Endothelial cell of umbilical vein (primary cell): Measurements from ENCODE around the gene KRT17. TPM values are rescaled to one million over a fixed set of nuclear protein-coding genes. Genes with fewer than 3 reads are reported as not detected.
"Not testable (repeated sequence)": the region's sequence is repeated elsewhere in the genome, so short reads cannot be mapped to it uniquely, and the experiment has no call there.

ENCODE experiments used
- BruUV-seq: library from RNA; stranded (reverse); fragments of 400-500 nt; replicated peaks from 2 replicates; lab custom pipeline; 2021; lab: Mats Ljungman, UMichigan
- CTCF ChIA-PET: fragments of 300-600, 350-600 bp; sonication (Branson Sonifier 250); formaldehyde crosslinking; loops from one replicate; lab custom pipeline; 2021; ENCODE audit warnings: antibody characterized with exemption, inconsistent platforms; lab: Charles Lee
- POLR2A ChIA-PET: fragments of 300-600, 350-600 bp; sonication (Branson Sonifier 250); formaldehyde crosslinking; loops from one replicate; lab custom pipeline; 2021; ENCODE audit warnings: antibody characterized with exemption, inconsistent platforms; lab: Charles Lee
- DNase-seq: peaks from one replicate; pipeline ENCODE4 v3.0.0-alpha.2; 2011; ENCODE audit warnings: low read depth, low spot score
- FAIRE-seq: peaks from 2 replicates; lab custom pipeline; 2011; peaks lifted over from hg19 to GRCh38; lab: Jason Lieb, UNC
- H2AFZ ChIP-seq: 2 replicates; pipeline ENCODE4 v1.6.0; 2012; ENCODE audit warnings: low read depth, low read length, control low read depth, inconsistent platforms
- H3K27ac ChIP-seq: 2 replicates; pipeline ENCODE4 v1.5.1; 2011; ENCODE audit warnings: low read depth, mild to moderate bottlenecking, control low read depth, low read length, moderate library complexity; ENCODE audit not compliant: insufficient read depth
- H3K27me3 ChIP-seq, 2 experiments: 2 replicates each; pipeline versions ENCODE4 v1.6.0 to v1.6.1; 2011; ENCODE audit warnings: low read length in 2 of 2, mixed read lengths in 1 of 2; ENCODE audit not compliant: control insufficient read depth in 2 of 2, insufficient read depth in 2 of 2
- H3K36me3 ChIP-seq, 2 experiments: 2 replicates in 1 of 2; 3 replicates in 1 of 2; pipeline ENCODE4 v1.5.1; 2011; ENCODE audit warnings: low read length in 2 of 2, mild to moderate bottlenecking in 1 of 2, moderate library complexity in 1 of 2; ENCODE audit not compliant: control insufficient read depth in 2 of 2, insufficient read depth in 2 of 2; ENCODE audit errors: extremely low read depth in 1 of 2
- H3K4me1 ChIP-seq: 3 replicates; pipeline ENCODE4 v1.5.1; 2011; ENCODE audit warnings: mild to moderate bottlenecking, low read length; ENCODE audit not compliant: control insufficient read depth, insufficient read depth; ENCODE audit errors: extremely low read depth
- H3K4me2 ChIP-seq: 2 replicates; pipeline ENCODE4 v1.6.1; 2011; ENCODE audit warnings: low read length, control low read depth, mixed read lengths; ENCODE audit not compliant: insufficient read depth
- H3K4me3 ChIP-seq, 3 experiments: fragments of 200-600 bp in 1 of 3; sonication (generic), shearing (Covaris generic) in 1 of 3; replicated peaks in 1 of 3; 2 replicates each; pipeline ENCODE4 v1.5.1; 2011 to 2016; ENCODE audit warnings: control low read depth in 3 of 3, low read length in 3 of 3, mild to moderate bottlenecking in 2 of 3, inconsistent platforms in 1 of 3, low read depth in 1 of 3, moderate library complexity in 1 of 3; ENCODE audit not compliant: insufficient read depth in 1 of 3
- H3K79me2 ChIP-seq: 2 replicates; pipeline ENCODE4 v1.6.0; 2012; ENCODE audit warnings: low read length, inconsistent platforms; ENCODE audit not compliant: control insufficient read depth, insufficient read depth
- H3K9ac ChIP-seq: replicated peaks from 2 replicates; pipeline ENCODE3; 2011; ENCODE audit warnings: low read length, control low read depth; ENCODE audit not compliant: insufficient read depth; ENCODE audit errors: extremely low read depth
- H3K9me1 ChIP-seq: replicated peaks from 3 replicates; pipeline ENCODE4 v1.6.0; 2011; ENCODE audit warnings: mild to moderate bottlenecking, low read length; ENCODE audit not compliant: control insufficient read depth, insufficient read depth; ENCODE audit errors: extremely low read depth
- H3K9me3 ChIP-seq: replicated peaks from 2 replicates; pipeline ENCODE4 v1.5.1; 2012; ENCODE audit warnings: low read length, inconsistent platforms; ENCODE audit not compliant: control insufficient read depth, insufficient read depth
- H4K20me1 ChIP-seq: replicated peaks from 2 replicates; pipeline ENCODE3; 2011; ENCODE audit warnings: mild to moderate bottlenecking, low read length; ENCODE audit not compliant: control insufficient read depth, insufficient read depth; ENCODE audit errors: extremely low read depth
- CTCF ChIP-seq, 2 donors: IDR thresholded peaks; 1 replicate in 1 of 2; 2 replicates in 1 of 2; pipeline ENCODE4 v1.5.1; 2011; ENCODE audit warnings: low read length in 2 of 2, mild to moderate bottlenecking in 2 of 2, moderate library complexity in 2 of 2, control low read depth in 1 of 2, inconsistent platforms in 1 of 2, low read depth in 1 of 2; ENCODE audit not compliant: insufficient read depth in 1 of 2; ENCODE audit errors: extremely low read depth in 1 of 2
- EZH2 ChIP-seq: IDR thresholded peaks from 2 replicates; pipeline ENCODE4 v1.6.1; 2012; ENCODE audit warnings: borderline replicate concordance, low read depth, mild to moderate bottlenecking, moderate library complexity, low read length, inconsistent platforms; ENCODE audit not compliant: severe bottlenecking
- FOS ChIP-seq: IDR thresholded peaks from 2 replicates; pipeline ENCODE4 v1.6.1; 2011; ENCODE audit warnings: mild to moderate bottlenecking, low read length, moderate library complexity, borderline replicate concordance; ENCODE audit not compliant: insufficient read depth
- GATA2 ChIP-seq: IDR thresholded peaks from 2 replicates; pipeline ENCODE4 v1.7.0; 2011; ENCODE audit warnings: low read depth, mild to moderate bottlenecking, moderate library complexity, mixed read lengths, low read length; ENCODE audit not compliant: insufficient read length, insufficient read depth
- JUN ChIP-seq: IDR thresholded peaks from 2 replicates; pipeline ENCODE4 v1.6.1; 2011; ENCODE audit warnings: borderline replicate concordance, low read depth; ENCODE audit not compliant: insufficient read length, insufficient read depth
- MAX ChIP-seq: IDR thresholded peaks from 2 replicates; pipeline ENCODE4 v1.6.1; 2011; ENCODE audit not compliant: insufficient read depth, insufficient read length
- MYC ChIP-seq: IDR thresholded peaks from one replicate; pipeline ENCODE4 v1.6.1; 2011; ENCODE audit warnings: mild to moderate bottlenecking, low read depth, low read length
- POLR2A ChIP-seq: IDR thresholded peaks from 2 replicates; pipeline ENCODE4 v1.6.1; 2012; ENCODE audit warnings: low read depth, mild to moderate bottlenecking, control low read depth, low read length
- POLR2AphosphoS5 ChIP-seq: IDR thresholded peaks from 2 replicates; pipeline ENCODE4 v1.6.1; 2012; ENCODE audit warnings: low read depth, mild to moderate bottlenecking, control low read depth, low read length, moderate library complexity; ENCODE audit not compliant: insufficient read depth
- dilution Hi-C: fragments of 300-500 bp; cut with MboI; formaldehyde crosslinking; loops from one replicate; pipeline ENCODE4 v1.15.0; 2019; ENCODE audit warnings: low sequenced_read_pairs; ENCODE audit not compliant: extremely low pct_ligation_motif_present
- intact Hi-C: fragments of 100-400 bp; cut with micrococcal nuclease; formaldehyde crosslinking; loops from one replicate; pipeline ENCODE4 v1.10.0; 2022
- polyA plus RNA-seq, 4 experiments: library from polyadenylated mRNA; depleted of rRNA in 3 of 4; stranded (reverse) in 3 of 4; unstranded in 1 of 4; fragments of >200 nt; gene quantifications; 2 replicates each; pipeline versions ENCODE4 v1.2.1 to v1.2.3, GENCODE V29; 2011 to 2012; ENCODE audit warnings: missing spikeins in 1 of 4
- total RNA-seq: library from RNA; stranded (reverse); gene quantifications from 2 replicates; pipeline ENCODE4 v1.2.3, GENCODE V29; 2021

Gene KRT17
- total and polyA plus RNA-seq, 2 donors (not counting 3 experiments of a cell fraction or from before 2014, with no cell fraction given) = 0.83 to 1.6 TPM

- no peak for FAIRE-seq
- Histone ChIP-seq H3K9ac (no peak overlapping the region), H3K79me2 (no peaks in the 10 kb centered on the region), H3K4me2 (no peak overlapping the region), H2AFZ (no peak overlapping the region), H3K36me3 (no peaks in the 10 kb centered on the region), H3K9me1 (no peaks in the 10 kb centered on the region), H4K20me1 (no peaks in the 10 kb centered on the region), H3K9me3 (no peaks in the 10 kb centered on the region), H3K27me3 (no peaks in the 10 kb centered on the region), H3K4me3 (no peak overlapping the region), H3K4me1 (no peaks in the 10 kb centered on the region), H3K27ac (no peak overlapping the region)
- TF ChIP-seq GATA2 = no peak
- TF ChIP-seq POLR2AphosphoS5 = no peak
- TF ChIP-seq MYC = no peak
- TF ChIP-seq FOS = no peak
- no peak for TF ChIP-seq MAX
- no peak for TF ChIP-seq JUN
- TF ChIP-seq POLR2A = no peak
- TF ChIP-seq EZH2 = no peak
- TF ChIP-seq CTCF (IDR thresholded peaks at IDR 0.05; ENCODE audit: extremely low read depth in 1 of 2, insufficient read depth in 1 of 2, low read depth in 1 of 2, low read length in 2 of 2) = no peak
- ChIA-PET POLR2A (no interaction called here), CTCF (interaction anchor here (3.5 to 9.0 kb wide), 3 partner anchors 20 to 93 kb away, joined by 17 to 319 read pairs (median 23); no protein-coding TSS in a partner anchor)
- BruUV-seq = no TSS peak
- dilution Hi-C loops = no loop called here
- intact Hi-C loops = no loop called here
- DNase-seq = no peak
Observed at GRCh38 chr17:41642252-41643156, 18.1 kb upstream of the KRT17 start.

GRCh38 chr17:41640596-41640995 is 16.2 kb upstream of the KRT17 start:
- H3K9me1 ChIP-seq, dilution Hi-C loops, FAIRE-seq, intact Hi-C loops, H3K4me3 ChIP-seq, H4K20me1 ChIP-seq, DNase-seq, H3K27me3 ChIP-seq, H3K27ac ChIP-seq, H3K79me2 ChIP-seq, H3K36me3 ChIP-seq, POLR2A ChIA-PET, H3K9ac ChIP-seq, H2AFZ ChIP-seq, H3K4me2 ChIP-seq, H3K9me3 ChIP-seq, BruUV-seq, H3K4me1 ChIP-seq: not testable (repeated sequence)
- CTCF ChIA-PET = interaction anchor here (3.0 to 4.2 kb wide), 2 partner anchors 8 to 91 kb away, joined by 17 to 28 read pairs; no protein-coding TSS in a partner anchor
